ENCODE data around the gene PIK3R3. TPM values are rescaled to one million over a fixed set of nuclear protein-coding genes. Genes with fewer than 3 reads are reported as not detected.

Gene PIK3R3
- total and polyA plus RNA-seq, 3 donors from 2014 or later: 40.8 to 56.8 (median 46.1) TPM

DNA sequence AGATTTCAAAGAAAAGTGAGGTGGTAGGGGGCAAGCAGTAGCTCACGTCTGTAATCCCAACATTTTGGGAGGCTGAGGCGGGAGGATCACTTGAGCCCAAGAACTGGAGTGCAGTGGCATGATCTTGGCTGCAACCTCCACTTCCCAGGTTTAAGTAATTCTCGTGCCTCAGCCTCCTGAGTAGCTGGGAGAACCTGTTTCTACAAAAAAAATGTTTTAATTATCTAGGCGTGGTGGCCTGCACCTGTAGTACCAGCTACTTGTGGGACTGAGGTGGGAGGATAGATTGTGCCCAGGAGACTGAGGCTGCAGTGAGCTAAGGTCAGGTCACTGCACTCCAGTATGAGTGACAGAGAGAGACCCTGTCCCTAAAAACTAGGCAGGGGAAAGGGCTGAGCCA, 39.9 kb upstream of the PIK3R3 start:
- intact Hi-C loops (cut with DNase I; ENCODE audit: low total_unique reads): no loop called here
- WGBS, 2 donors: 93 to 96% methylated on average over 4 of the region's 4 CpGs
- peaks cover 14% of the 10 kb centered on the region for H3K4me1 ChIP-seq

DNA sequence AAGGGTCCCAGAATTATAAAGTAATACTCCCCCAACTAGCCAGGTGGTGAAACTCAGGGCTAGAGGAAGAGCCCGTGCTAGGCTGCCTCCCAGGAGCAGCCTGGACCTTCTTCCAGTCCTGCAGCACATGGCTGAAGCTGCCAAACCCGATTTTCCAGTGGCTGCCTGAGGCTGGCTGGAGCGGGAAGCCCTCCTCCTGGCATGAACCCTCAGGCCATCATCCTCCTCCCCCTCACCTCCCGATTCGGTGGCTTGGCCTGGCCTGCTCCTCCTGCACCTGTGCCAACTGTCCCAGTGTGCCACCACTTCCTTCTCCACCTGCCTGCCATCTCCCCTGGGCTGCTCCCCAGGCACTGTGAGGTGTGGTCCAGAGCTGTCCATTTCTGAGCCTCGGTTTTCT, 39.4 kb upstream of the PIK3R3 start:
- H3K9me3 ChIP-seq: no peaks in the 10 kb centered on the region
- 24 to 56% methylated on average over 6 of the region's 6 CpGs for WGBS, 2 donors
- no peak for TF ChIP-seq CTCF (IDR thresholded peaks at IDR 0.05)
- TF ChIP-seq POLR2A (IDR thresholded peaks at IDR 0.05): no peak
- no peaks in the 10 kb centered on the region for H3K27me3 ChIP-seq
- intact Hi-C loops (cut with DNase I; ENCODE audit: low total_unique reads): no loop called here
- peaks cover 18% of the 10 kb centered on the region for H3K4me1 ChIP-seq
- H3K27ac ChIP-seq: no peak overlapping the region
- no peaks in the 10 kb centered on the region for H3K36me3 ChIP-seq (ENCODE audit: low read depth, missing control alignments)
- no peak for DNase-seq
- H3K4me3 ChIP-seq: no peak overlapping the region

More for the DNA sequence above, 39.9 kb upstream of the PIK3R3 start:
- H3K4me3 ChIP-seq: no peak overlapping the region
- DNase-seq: no peak
- H3K36me3 ChIP-seq (ENCODE audit: low read depth, missing control alignments): no peaks in the 10 kb centered on the region
- no peaks in the 10 kb centered on the region for H3K9me3 ChIP-seq
- TF ChIP-seq POLR2A (IDR thresholded peaks at IDR 0.05): no peak
- no peak for TF ChIP-seq CTCF (IDR thresholded peaks at IDR 0.05)
- H3K27me3 ChIP-seq: no peaks in the 10 kb centered on the region
- no peak overlapping the region for H3K27ac ChIP-seq

- no peaks in the 10 kb centered on the region for H3K36me3 ChIP-seq (ENCODE audit: low read depth, missing control alignments)
- peaks cover 19% of the 10 kb centered on the region for H3K4me1 ChIP-seq
- no peak for TF ChIP-seq POLR2A (IDR thresholded peaks at IDR 0.05)
- no peak for TF ChIP-seq CTCF (IDR thresholded peaks at IDR 0.05)
- no peak overlapping the region for H3K27ac ChIP-seq
- 83 to 84% methylated on average over 8 of the region's 8 CpGs for WGBS, 2 donors
- H3K4me3 ChIP-seq: no peak overlapping the region
- DNase-seq: no peak
- intact Hi-C loops (cut with DNase I; ENCODE audit: low total_unique reads): no loop called here
- H3K9me3 ChIP-seq: no peaks in the 10 kb centered on the region
- no peaks in the 10 kb centered on the region for H3K27me3 ChIP-seq
Measured at GRCh38 chr1:46171351-46171750, 38.9 kb upstream of the PIK3R3 start.

DNA sequence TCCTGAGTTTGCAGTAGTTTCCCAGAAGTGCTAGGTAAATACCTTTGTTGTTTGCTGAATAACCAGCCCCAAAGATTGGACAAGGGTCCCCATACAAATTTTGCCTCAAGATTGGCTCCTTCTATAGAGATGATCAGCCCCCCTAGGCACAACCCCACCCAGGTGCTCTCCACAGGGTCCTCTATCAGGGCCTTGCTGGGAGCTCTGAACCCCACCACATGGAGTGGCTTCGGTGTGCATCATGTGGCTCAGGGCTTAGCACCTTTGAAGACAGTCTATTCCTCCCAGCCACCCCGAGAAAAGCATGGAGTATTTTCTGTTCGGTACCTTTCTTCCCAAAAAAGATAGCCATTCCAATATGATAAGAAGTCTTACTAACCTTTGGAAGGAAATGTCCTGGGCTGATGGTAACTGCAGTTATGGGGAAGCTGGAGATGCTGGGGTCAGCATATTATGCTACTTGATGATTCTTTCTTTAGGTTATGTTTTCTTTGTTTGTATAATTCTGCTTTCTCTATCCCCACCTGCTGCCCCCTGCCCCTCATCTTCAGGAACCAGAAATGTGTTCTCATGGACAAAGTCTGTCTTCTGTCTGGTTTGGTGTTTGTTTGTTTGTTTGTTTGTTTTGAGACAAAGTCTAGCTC, 37.5 kb upstream of the PIK3R3 start:
- Histone ChIP-seq H3K9me3 (no peaks in the 10 kb centered on the region), H3K4me3 (no peak overlapping the region), H3K36me3 (ENCODE audit: low read depth, missing control alignments) (no peaks in the 10 kb centered on the region), H3K27ac (no peak overlapping the region), H3K4me1 (peaks cover 14% of the 10 kb centered on the region), H3K27me3 (no peaks in the 10 kb centered on the region)
- TF ChIP-seq POLR2A (IDR thresholded peaks at IDR 0.05) (no peak), CTCF (IDR thresholded peaks at IDR 0.05) (no peak)
- intact Hi-C loops (cut with DNase I; ENCODE audit: low total_unique reads): no loop called here
- WGBS, 2 donors: 88 to 90% methylated on average over 3 of the region's 3 CpGs
- DNase-seq: no peak

- Histone ChIP-seq H3K4me1 (peaks cover 5% of the 10 kb centered on the region), H3K4me3 (no peak overlapping the region), H3K27me3 (no peaks in the 10 kb centered on the region), H3K27ac (no peak overlapping the region), H3K36me3 (ENCODE audit: low read depth, missing control alignments) (no peaks in the 10 kb centered on the region), H3K9me3 (no peaks in the 10 kb centered on the region)
- intact Hi-C loops (cut with DNase I; ENCODE audit: low total_unique reads): no loop called here
- no peak for DNase-seq
- WGBS, 2 donors: 57% methylated on average over 1 of the region's 1 CpG
- no peak for TF ChIP-seq POLR2A (IDR thresholded peaks at IDR 0.05)
- TF ChIP-seq CTCF (IDR thresholded peaks at IDR 0.05): no peak
Measured at GRCh38 chr1:46168477-46168876, 36.0 kb upstream of the PIK3R3 start.
